Gastroesophageal sphincter (tissue), 4 donors: ENCODE measurements around the gene FGGY. TPM values are rescaled to one million over a fixed set of nuclear protein-coding genes. Genes with fewer than 3 reads are reported as not detected.

Source experiments
- ATAC-seq: fragments of 150-250 bp; one replicate; pipeline ENCODE4 v1.9.1; 2016; ENCODE audit warnings: mild to moderate bottlenecking, moderate library complexity
- H3K27ac ChIP-seq, 4 donors: fragments of 200-600 bp; sonication (generic) in 3 of 4; 1 replicate in 3 of 4; 2 replicates in 1 of 4; pipeline ENCODE4 v1.5.1; 2016 to 2019
- H3K27me3 ChIP-seq: fragments of 200-600 bp; sonication (generic); one replicate; pipeline ENCODE4 v1.5.1; 2019
- H3K36me3 ChIP-seq, 2 donors: fragments of 200-600 bp; sonication (generic); one replicate each; pipeline ENCODE4 v1.5.1; 2019; ENCODE audit warnings: control low read depth in 1 of 2
- H3K4me1 ChIP-seq, 3 donors: fragments of 200-600 bp; sonication (generic); 1 replicate in 2 of 3; 2 replicates in 1 of 3; pipeline ENCODE4 v1.5.1; 2016 to 2019; ENCODE audit warnings: control low read depth in 2 of 3
- H3K4me3 ChIP-seq, 2 donors: fragments of 200-600 bp; sonication (generic); one replicate each; pipeline ENCODE4 v1.5.1; 2019; ENCODE audit warnings: mild to moderate bottlenecking in 1 of 2, moderate library complexity in 1 of 2
- H3K9me3 ChIP-seq, 3 donors: fragments of 200-600 bp; sonication (generic); one replicate each; pipeline ENCODE4 v1.5.1; 2017 to 2019; ENCODE audit warnings: control low read depth in 2 of 3
- EP300 ChIP-seq: sonication (generic); formaldehyde crosslinking; IDR thresholded peaks from one replicate; pipeline ENCODE4 v1.6.1; 2017; ENCODE audit warnings: antibody characterized with exemption, mild to moderate bottlenecking
- POLR2A ChIP-seq, 2 donors: fragments of 450-650 bp; IDR thresholded peaks; one replicate each; pipeline ENCODE4 v1.6.1; 2017; ENCODE audit warnings: antibody characterized with exemption in 2 of 2, mild to moderate bottlenecking in 2 of 2, moderate library complexity in 1 of 2
- POLR2AphosphoS5 ChIP-seq: sonication (generic); formaldehyde crosslinking; IDR thresholded peaks from one replicate; pipeline ENCODE4 v1.6.1; 2017; ENCODE audit warnings: antibody characterized with exemption
- WGBS, 2 donors: methylation state at CpG; one replicate each; pipeline ENCODE4 v1.1.5; 2018; ENCODE audit warnings: low coverage in 1 of 2; 5-methylcytosine and 5-hydroxymethylcytosine counted together
- total RNA-seq, 4 donors: library from RNA; depleted of rRNA; stranded (reverse); fragments of >200 nt; gene quantifications; one replicate each; pipeline ENCODE4 v1.1.0, GENCODE V29; 2016
- TF ChIP-seq, protein P1 (sequence below), 4 experiments: fragments of 200-600 bp in 2 of 4; fragments of 450-650 bp in 2 of 4; sonication (generic) in 1 of 4; IDR thresholded peaks; one replicate each; pipeline ENCODE4 v1.5.1; 2017 to 2019; ENCODE audit warnings: antibody characterized with exemption in 4 of 4, mild to moderate bottlenecking in 2 of 4, moderate library complexity in 2 of 4

Gene FGGY
- total RNA-seq, 4 donors from 2014 or later = 19.0 to 29.6 (median 25.2) TPM

DNA sequence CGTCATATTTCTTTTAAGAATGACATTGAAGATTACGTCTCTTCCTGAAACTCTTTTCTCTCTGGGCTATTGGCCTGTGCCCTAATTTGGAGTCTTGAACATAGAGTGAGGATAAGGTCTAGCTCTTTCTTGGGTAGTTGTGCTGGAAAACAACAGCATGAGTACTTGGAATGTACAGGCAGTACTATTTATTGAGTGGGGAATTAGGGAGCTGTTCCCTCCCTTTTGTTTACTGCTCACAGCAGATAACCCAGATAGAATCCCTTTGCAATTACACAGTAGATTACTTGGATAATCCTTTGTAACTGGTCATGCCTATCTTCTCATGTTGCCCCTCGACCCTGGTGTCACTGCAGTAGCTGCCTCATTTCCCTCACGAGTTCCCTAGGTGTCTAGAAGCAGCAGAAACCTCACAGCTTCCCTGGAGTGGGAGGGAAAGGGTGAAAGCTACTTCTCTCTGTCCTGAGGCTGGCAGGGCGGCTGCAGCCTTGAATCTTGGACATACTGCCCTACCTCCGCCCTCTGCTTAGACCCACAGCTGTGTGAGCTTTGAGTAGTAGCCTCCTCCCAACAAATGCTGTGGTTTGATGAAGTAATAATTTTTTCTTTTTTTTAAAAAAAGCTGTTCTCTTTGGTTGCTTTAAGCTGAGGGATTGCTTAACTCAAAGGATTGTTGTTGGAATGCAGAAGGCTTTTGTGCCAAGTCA lies 70.6 kb downstream of the FGGY start:
- no peak overlapping the region for H3K4me3 ChIP-seq
- H3K27ac ChIP-seq = peak overlapping the region; percentile 6 to 68 (median 60)
- no peaks in the 10 kb centered on the region for H3K36me3 ChIP-seq
- 48 to 63% methylated on average over 4 to 6 of the region's 6 CpGs for WGBS, 2 donors
- TF ChIP-seq, protein P1, sequence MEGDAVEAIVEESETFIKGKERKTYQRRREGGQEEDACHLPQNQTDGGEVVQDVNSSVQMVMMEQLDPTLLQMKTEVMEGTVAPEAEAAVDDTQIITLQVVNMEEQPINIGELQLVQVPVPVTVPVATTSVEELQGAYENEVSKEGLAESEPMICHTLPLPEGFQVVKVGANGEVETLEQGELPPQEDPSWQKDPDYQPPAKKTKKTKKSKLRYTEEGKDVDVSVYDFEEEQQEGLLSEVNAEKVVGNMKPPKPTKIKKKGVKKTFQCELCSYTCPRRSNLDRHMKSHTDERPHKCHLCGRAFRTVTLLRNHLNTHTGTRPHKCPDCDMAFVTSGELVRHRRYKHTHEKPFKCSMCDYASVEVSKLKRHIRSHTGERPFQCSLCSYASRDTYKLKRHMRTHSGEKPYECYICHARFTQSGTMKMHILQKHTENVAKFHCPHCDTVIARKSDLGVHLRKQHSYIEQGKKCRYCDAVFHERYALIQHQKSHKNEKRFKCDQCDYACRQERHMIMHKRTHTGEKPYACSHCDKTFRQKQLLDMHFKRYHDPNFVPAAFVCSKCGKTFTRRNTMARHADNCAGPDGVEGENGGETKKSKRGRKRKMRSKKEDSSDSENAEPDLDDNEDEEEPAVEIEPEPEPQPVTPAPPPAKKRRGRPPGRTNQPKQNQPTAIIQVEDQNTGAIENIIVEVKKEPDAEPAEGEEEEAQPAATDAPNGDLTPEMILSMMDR (IDR thresholded peaks at IDR 0.05) = no peak
- TF ChIP-seq POLR2AphosphoS5 (peak; percentile 28), POLR2A (IDR thresholded peaks at IDR 0.05) (peak in 1 of 2 donors; percentile 21)
- no peaks in the 10 kb centered on the region for H3K9me3 ChIP-seq
- ATAC-seq = peak; percentile 98
- no peaks in the 10 kb centered on the region for H3K27me3 ChIP-seq
- peaks cover 0 to 8% (median 5%) of the 10 kb centered on the region in 3 donors for H3K4me1 ChIP-seq

DNA sequence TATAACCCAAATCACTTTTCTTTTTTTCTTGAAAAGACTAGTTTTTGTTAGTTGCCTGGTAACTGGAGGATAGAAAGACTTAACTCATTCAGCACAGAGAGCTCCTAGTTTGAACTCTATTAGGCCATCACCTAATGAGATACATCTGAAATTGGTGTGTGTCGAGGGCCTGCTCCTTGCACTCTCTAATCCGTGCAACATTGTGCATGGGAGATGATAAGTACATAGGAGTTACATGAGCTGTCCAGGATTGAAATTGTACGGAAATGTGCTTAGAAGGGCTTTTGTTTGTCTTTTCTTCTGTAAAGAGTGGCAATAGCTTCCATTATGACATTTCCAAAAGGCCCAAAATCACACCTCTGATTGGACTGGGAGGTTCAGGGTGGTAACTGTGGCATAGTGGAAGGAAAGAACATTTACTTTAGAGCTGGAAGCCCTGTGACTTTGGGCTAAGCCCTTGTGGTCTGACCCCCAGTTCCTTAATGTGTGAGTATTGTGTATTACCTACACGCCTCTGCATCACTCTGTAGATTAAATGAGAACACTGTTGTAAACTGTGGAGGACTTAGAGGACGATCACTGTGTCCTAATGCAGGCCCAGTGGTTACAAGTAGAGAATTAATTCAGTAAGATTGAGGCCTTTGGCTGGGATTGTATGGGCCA lies 71.2 kb downstream of the FGGY start:
- Histone ChIP-seq H3K36me3 (no peaks in the 10 kb centered on the region), H3K27ac (peak overlapping the region in 3 of 4 donors; percentile 54 to 68 (median 66)), H3K9me3 (no peaks in the 10 kb centered on the region), H3K27me3 (no peaks in the 10 kb centered on the region), H3K4me3 (no peak overlapping the region), H3K4me1 (peaks cover 0 to 8% (median 5%) of the 10 kb centered on the region in 3 donors)
- WGBS, 2 donors = 72 to 73% methylated on average over 4 to 5 of the region's 5 CpGs
- no peak for TF ChIP-seq EP300
- TF ChIP-seq, protein P1 (IDR thresholded peaks at IDR 0.05) = no peak
- no peak for TF ChIP-seq POLR2AphosphoS5
- TF ChIP-seq POLR2A (IDR thresholded peaks at IDR 0.05) = no peak
- ATAC-seq = no peak

DNA sequence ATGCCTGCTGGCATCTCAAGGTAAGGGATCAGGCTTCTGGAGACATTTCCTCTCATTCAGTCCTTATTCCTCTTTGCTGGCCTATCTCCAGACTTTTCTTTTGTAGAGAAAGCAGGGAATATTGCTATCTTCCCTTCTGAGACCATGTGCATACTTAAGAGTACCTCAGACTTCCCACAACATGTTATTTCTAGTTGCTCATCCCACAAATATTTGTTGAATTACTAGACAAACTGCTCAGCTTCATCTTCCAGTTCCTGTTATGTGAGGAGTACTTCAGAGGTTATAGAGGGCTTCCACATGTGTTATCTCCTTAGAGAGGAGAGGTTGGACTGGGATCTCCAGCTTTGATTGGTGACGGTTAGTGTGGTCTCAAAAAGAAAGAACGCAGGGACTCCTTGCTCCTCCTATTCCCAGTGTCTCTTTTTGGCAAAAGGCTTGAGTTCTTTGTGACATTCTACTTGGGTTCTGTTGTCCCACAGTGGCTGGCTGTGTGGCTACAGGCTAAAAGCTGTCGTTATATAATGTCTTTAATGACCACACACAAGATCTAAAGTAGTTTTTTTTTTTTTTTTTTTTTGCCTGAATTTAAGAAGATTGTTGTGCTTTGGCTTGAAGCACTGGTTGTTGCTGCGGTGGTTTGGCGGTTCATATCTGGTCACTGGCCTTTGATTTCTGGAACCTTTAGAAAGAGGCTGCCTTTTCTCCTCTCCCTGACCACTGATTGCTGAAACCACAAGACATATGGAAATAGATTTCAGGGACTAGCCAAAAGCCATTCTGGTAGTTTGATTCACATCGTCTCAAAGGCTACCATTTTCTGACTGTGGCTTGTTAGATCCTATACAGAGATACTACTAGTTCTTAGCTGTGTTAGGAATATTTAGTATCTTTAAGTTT lies 78.7 kb downstream of the FGGY start:
- no peak overlapping the region for H3K4me3 ChIP-seq
- no peaks in the 10 kb centered on the region for H3K36me3 ChIP-seq
- 76 to 79% methylated on average over 5 to 6 of the region's 6 CpGs for WGBS, 2 donors
- TF ChIP-seq, protein P1 (IDR thresholded peaks at IDR 0.05) = no peak
- TF ChIP-seq POLR2AphosphoS5 = no peak
- no peak for TF ChIP-seq POLR2A (IDR thresholded peaks at IDR 0.05)
- TF ChIP-seq EP300 = no peak
- H3K9me3 ChIP-seq = no peaks in the 10 kb centered on the region
- no peaks in the 10 kb centered on the region for H3K27me3 ChIP-seq
- ATAC-seq = no peak
- H3K4me1 ChIP-seq = no peaks in the 10 kb centered on the region
- peak overlapping the region in 1 of 4 donors; percentile 35 for H3K27ac ChIP-seq

DNA sequence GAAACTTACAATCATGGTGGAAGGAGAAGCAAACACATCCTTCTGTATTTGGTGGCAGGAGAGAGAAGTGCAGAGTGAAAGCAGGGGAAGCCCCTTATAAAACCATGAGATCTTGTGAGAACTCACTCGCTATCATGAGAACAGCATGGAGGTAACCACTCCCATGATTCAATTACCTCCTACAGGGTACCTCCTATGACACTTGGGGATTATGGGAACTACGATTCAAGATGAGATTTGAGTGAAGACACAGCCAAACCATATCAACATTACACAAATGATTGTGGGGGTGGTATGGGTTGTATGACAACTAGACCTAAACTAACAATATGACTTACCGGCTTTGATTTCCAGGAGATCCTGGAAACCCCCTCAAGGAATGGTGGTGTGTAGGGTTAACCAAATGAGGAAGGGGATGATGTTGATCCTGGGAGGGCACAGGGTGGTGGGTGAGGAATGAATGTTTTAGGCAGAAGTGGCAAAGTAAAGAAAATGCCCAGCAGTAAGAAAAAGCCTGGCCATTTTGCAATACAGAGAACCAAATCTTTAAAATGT lies 80.5 kb downstream of the FGGY start:
- Histone ChIP-seq H3K27ac (no peak overlapping the region), H3K4me1 (no peaks in the 10 kb centered on the region), H3K27me3 (no peaks in the 10 kb centered on the region), H3K36me3 (no peaks in the 10 kb centered on the region), H3K4me3 (no peak overlapping the region), H3K9me3 (no peaks in the 10 kb centered on the region)
- WGBS, 2 donors = 77 to 100% methylated on average over 2 to 3 of the region's 3 CpGs
- TF ChIP-seq POLR2AphosphoS5 (no peak), EP300 (no peak), POLR2A (IDR thresholded peaks at IDR 0.05) (no peak)
- TF ChIP-seq, protein P1 (IDR thresholded peaks at IDR 0.05) = no peak
- ATAC-seq = no peak
